Measurements from ENCODE around the gene DSC3. TPM values are rescaled to one million over a fixed set of nuclear protein-coding genes. Genes with fewer than 3 reads are reported as not detected.

The DSC3 gene
- total RNA-seq, 1 donor from 2014 or later: 0.16 TPM

DNA sequence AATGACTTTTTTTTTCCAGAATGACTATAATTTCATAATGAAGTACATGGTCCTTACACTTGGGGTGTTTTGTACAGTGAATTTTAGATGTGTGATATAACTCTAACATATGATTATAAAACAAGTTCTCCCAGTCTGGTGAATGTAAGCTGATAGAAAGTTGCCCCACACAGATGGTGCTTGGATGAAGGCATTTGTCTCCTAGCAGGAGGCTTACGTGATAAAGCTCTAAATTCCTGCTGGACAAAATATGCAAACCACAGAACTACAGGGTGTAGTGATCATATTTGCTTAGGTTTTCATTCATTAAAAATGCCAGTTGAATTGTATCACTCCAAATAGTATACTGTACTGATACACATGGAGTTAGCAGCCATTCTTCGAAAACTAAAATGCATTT, 85.5 kb downstream of the DSC3 start:
- no peak for DNase-seq (ENCODE audit: low read depth, low spot score)
- no peaks in the 10 kb centered on the region for H3K27me3 Mint-ChIP-seq (ENCODE audit: low read depth)
- no peaks in the 10 kb centered on the region for H3K4me1 Mint-ChIP-seq
- no peaks in the 10 kb centered on the region for H3K36me3 Mint-ChIP-seq (ENCODE audit: low read depth)
- H3K4me3 Mint-ChIP-seq: no peak overlapping the region
- TF ChIP-seq, protein P1, sequence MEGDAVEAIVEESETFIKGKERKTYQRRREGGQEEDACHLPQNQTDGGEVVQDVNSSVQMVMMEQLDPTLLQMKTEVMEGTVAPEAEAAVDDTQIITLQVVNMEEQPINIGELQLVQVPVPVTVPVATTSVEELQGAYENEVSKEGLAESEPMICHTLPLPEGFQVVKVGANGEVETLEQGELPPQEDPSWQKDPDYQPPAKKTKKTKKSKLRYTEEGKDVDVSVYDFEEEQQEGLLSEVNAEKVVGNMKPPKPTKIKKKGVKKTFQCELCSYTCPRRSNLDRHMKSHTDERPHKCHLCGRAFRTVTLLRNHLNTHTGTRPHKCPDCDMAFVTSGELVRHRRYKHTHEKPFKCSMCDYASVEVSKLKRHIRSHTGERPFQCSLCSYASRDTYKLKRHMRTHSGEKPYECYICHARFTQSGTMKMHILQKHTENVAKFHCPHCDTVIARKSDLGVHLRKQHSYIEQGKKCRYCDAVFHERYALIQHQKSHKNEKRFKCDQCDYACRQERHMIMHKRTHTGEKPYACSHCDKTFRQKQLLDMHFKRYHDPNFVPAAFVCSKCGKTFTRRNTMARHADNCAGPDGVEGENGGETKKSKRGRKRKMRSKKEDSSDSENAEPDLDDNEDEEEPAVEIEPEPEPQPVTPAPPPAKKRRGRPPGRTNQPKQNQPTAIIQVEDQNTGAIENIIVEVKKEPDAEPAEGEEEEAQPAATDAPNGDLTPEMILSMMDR (conservative IDR thresholded peaks at IDR 0.05): no peak
- H3K27ac Mint-ChIP-seq (ENCODE audit: unreplicated experiment): no peak overlapping the region
- no peaks in the 10 kb centered on the region for H3K9me3 Mint-ChIP-seq

DNA sequence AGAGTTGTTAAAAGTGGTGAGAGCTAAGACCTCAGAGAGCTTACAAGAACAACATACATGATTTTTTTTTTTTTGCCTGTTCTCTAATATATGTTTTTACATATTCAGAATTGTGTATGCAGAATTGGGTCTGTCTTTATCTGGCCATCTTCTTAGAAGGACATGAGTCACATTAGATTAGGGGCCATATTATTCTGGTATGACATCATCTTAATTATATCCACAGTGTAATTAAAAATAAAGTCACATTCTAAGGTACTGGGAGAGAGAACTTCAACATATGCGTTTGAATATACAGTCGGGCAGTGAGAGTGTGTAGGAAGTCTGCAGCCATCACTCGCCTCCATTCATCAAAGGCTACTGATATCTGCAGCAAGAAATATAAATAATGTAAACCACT, 88.3 kb downstream of the DSC3 start:
- no peaks in the 10 kb centered on the region for H3K27me3 Mint-ChIP-seq (ENCODE audit: low read depth)
- H3K4me3 Mint-ChIP-seq: no peak overlapping the region
- H3K36me3 Mint-ChIP-seq (ENCODE audit: low read depth): no peaks in the 10 kb centered on the region
- H3K9me3 Mint-ChIP-seq: no peaks in the 10 kb centered on the region
- DNase-seq (ENCODE audit: low read depth, low spot score): no peak
- H3K4me1 Mint-ChIP-seq: no peaks in the 10 kb centered on the region
- no peak overlapping the region for H3K27ac Mint-ChIP-seq (ENCODE audit: unreplicated experiment)
- TF ChIP-seq, protein P1 (conservative IDR thresholded peaks at IDR 0.05): no peak

DNA sequence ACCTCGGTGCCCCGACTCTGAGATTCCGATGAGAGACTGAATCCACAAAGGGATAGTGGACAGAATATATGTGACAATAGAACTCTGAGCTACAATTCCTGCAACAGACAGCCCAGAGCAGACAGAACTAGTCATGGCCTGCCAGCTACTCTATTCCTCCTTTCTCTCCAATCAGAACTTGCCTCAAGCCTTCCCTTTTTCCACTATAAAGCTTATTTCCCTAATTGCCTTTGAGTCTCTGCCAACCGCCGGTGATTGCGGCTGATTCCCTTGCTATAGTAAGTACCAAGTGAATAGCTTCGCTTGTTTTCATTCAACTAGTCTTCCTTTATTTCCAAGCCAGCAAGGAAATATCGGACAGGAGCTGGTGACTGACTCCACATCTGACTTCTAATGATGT, 96.8 kb downstream of the DSC3 start:
- no peak overlapping the region for H3K4me3 Mint-ChIP-seq
- TF ChIP-seq, protein P1 (conservative IDR thresholded peaks at IDR 0.05): no peak
- DNase-seq (ENCODE audit: low read depth, low spot score): no peak
- no peaks in the 10 kb centered on the region for H3K27me3 Mint-ChIP-seq (ENCODE audit: low read depth)
- H3K9me3 Mint-ChIP-seq: peaks cover 5% of the 10 kb centered on the region
- H3K27ac Mint-ChIP-seq (ENCODE audit: unreplicated experiment): no peak overlapping the region
- H3K4me1 Mint-ChIP-seq: peaks cover 15% of the 10 kb centered on the region
- peaks cover 5% of the 10 kb centered on the region for H3K36me3 Mint-ChIP-seq (ENCODE audit: low read depth)

DNA sequence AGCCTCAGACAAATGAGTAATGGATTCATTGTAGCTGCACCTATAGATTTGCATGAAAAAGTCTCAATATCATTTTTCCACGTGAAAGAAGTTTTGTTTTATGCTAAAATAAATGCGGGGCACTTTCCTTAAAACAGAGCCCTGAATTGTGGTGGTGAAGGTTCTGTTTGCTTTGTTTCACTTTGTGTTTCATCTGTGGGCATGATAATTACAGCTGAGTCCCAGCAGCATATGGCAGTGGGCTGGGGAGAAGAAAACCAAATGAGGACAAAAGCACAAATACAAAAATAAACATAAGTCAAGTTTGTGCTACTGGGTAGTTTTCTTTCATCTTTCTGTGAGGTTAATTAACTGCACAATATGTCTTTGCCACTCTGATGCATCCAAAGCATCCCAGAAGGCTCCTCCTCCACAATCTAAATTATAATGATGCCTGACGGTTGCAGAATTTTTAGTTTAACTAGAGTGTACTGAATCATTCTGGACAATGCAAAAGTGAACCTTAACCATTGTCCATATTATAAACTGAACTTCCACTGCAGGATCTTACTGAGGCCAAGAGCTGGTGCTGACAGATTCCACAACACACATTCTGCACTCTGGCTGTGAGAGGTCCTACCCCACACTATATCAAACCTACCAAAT, 97.6 kb downstream of the DSC3 start:
- H3K27ac Mint-ChIP-seq (ENCODE audit: unreplicated experiment): no peak overlapping the region
- peaks cover 15% of the 10 kb centered on the region for H3K4me1 Mint-ChIP-seq
- peaks cover 6% of the 10 kb centered on the region for H3K9me3 Mint-ChIP-seq
- no peak for DNase-seq (ENCODE audit: low read depth, low spot score)
- TF ChIP-seq, protein P1 (conservative IDR thresholded peaks at IDR 0.05): no peak
- H3K27me3 Mint-ChIP-seq (ENCODE audit: low read depth): no peaks in the 10 kb centered on the region
- H3K4me3 Mint-ChIP-seq: no peak overlapping the region
- H3K36me3 Mint-ChIP-seq (ENCODE audit: low read depth): peaks cover 5% of the 10 kb centered on the region

DNA sequence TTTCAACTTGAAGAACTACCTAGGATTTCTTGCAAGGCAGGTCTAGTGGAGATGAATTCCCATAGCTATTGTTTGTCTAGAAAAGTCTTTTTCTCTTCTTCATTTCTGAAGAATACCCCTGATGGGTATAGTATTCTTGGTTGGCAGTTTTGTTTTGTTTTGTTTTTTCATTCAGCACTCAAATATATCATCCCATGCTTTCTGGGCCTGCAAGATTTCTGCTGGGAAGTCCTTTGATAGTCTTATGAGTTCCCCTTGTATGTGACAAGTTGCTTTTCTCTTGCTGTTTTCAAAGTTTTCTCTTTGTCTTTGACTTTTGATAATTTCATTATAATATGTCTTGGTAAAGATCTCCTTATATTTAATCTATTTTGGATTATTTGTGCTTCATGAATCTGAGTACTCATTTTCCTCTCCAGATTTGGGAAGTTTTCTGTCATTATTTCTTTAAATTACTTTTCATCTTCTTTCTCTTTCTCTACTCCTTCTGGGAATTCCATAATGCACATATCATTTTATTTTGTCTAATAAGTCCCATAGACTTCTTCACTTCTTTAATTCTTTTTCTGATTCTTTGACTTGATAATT, 101.5 kb downstream of the DSC3 start:
- H3K9me3 Mint-ChIP-seq: peaks cover 10% of the 10 kb centered on the region
- no peak overlapping the region for H3K4me3 Mint-ChIP-seq
- peaks cover 14% of the 10 kb centered on the region for H3K4me1 Mint-ChIP-seq
- TF ChIP-seq, protein P1 (conservative IDR thresholded peaks at IDR 0.05): no peak
- no peak for DNase-seq (ENCODE audit: low read depth, low spot score)
- H3K36me3 Mint-ChIP-seq (ENCODE audit: low read depth): peaks cover 5% of the 10 kb centered on the region
- H3K27ac Mint-ChIP-seq (ENCODE audit: unreplicated experiment): no peak overlapping the region
- no peaks in the 10 kb centered on the region for H3K27me3 Mint-ChIP-seq (ENCODE audit: low read depth)

Other genes with a start within 250 kb of the DSC3 start
- gene DSC2, start 59.7 kb upstream of the DSC3 start, total RNA-seq: 9.8 and 10.2 TPM in 2 replicates
- gene DSC1, start 120.1 kb upstream of the DSC3 start, total RNA-seq: not detected in 2 replicates

Measured in neural crest cell (in vitro differentiated cells).